HepG2 (cell line): ENCODE measurements around the gene INKA2. TPM values are rescaled to one million over a fixed set of nuclear protein-coding genes. Genes with fewer than 3 reads are reported as not detected.

Experiments used
- CEBPB ChIP-seq: IDR thresholded peaks from 2 replicates; pipeline ENCODE4 v1.6.1; 2011; ENCODE audit warnings: low read depth, low read length, improper control_type of control experiment, borderline replicate concordance
- FLYWCH1 ChIP-seq: sonication (generic); formaldehyde crosslinking; IDR thresholded peaks from 2 replicates; pipeline ENCODE4 v1.8.1; 2023; ENCODE audit warnings: mild to moderate bottlenecking, missing genetic modification reagents
- GLMP ChIP-seq: sonication (generic); formaldehyde crosslinking; IDR thresholded peaks from 2 replicates; pipeline ENCODE4 v1.9.0; 2021; ENCODE audit warnings: missing genetic modification reagents, mild to moderate bottlenecking, borderline replicate concordance
- HOXA3 ChIP-seq: sonication (generic); formaldehyde crosslinking; IDR thresholded peaks from 2 replicates; pipeline ENCODE4 v1.5.0; 2020; ENCODE audit warnings: missing genetic modification reagents
- MBD4 ChIP-seq: IDR thresholded peaks from 2 replicates; pipeline ENCODE4 v1.6.1; 2012; ENCODE audit warnings: low read length, inconsistent platforms, borderline replicate concordance
- NR2F2 ChIP-seq: IDR thresholded peaks from 2 replicates; pipeline ENCODE4 v1.6.1; 2012; ENCODE audit warnings: low read depth, inconsistent platforms, borderline replicate concordance
- NRL ChIP-seq: sonication (generic); formaldehyde crosslinking; IDR thresholded peaks from 2 replicates; pipeline ENCODE4 v1.5.0; 2020; ENCODE audit warnings: missing genetic modification reagents, mild to moderate bottlenecking, moderate library complexity, borderline replicate concordance
- PAXIP1 ChIP-seq: sonication (generic); formaldehyde crosslinking; conservative IDR thresholded peaks from 2 replicates; pipeline ENCODE4 v1.4.0; 2020; ENCODE audit warnings: mild to moderate bottlenecking, missing genetic modification reagents, moderate library complexity
- SMAD3 ChIP-seq: sonication (generic); formaldehyde crosslinking; IDR thresholded peaks from 2 replicates; pipeline ENCODE4 v1.4.0; 2020; ENCODE audit warnings: missing genetic modification reagents
- THAP11 ChIP-seq: IDR thresholded peaks from 2 replicates; pipeline ENCODE4 v1.6.1; 2016; ENCODE audit warnings: missing biosample characterization, missing genetic modification reagents
- ZNF12 ChIP-seq: sonication (generic); formaldehyde crosslinking; IDR thresholded peaks from 2 replicates; pipeline ENCODE4 v1.5.0; 2020; ENCODE audit warnings: missing genetic modification reagents
- ZNF546 ChIP-seq: sonication (generic); formaldehyde crosslinking; conservative IDR thresholded peaks from 2 replicates; pipeline ENCODE4 v1.8.1; 2023; ENCODE audit warnings: mild to moderate bottlenecking, missing genetic modification reagents
- ZNF780A ChIP-seq: sonication (generic); formaldehyde crosslinking; IDR thresholded peaks from 2 replicates; pipeline ENCODE4 v1.8.0; 2022; ENCODE audit warnings: mild to moderate bottlenecking, missing genetic modification reagents, moderate library complexity
- ZNF788 ChIP-seq: sonication (generic); formaldehyde crosslinking; IDR thresholded peaks from 2 replicates; pipeline ENCODE4 v1.5.0; 2020; ENCODE audit warnings: mild to moderate bottlenecking, missing genetic modification reagents, borderline replicate concordance
- polyA plus RNA-seq, 8 experiments: library from polyadenylated mRNA; depleted of rRNA in 3 of 8; stranded (reverse) in 7 of 8; unstranded in 1 of 8; fragments of >200 nt; fragmentation: Illumina TruSeq in 4 of 8; extraction: Trizol in 4 of 8; gene quantifications; 2 replicates each; pipeline versions ENCODE4 v1.2.1 to v1.2.3, GENCODE V29; 2011 to 2016; ENCODE audit warnings: low read depth in 4 of 8, missing spikeins in 1 of 8, mixed read lengths in 1 of 8; ENCODE audit not compliant: insufficient read depth in 1 of 8
- total RNA-seq, 5 experiments: library from RNA; depleted of rRNA; stranded (reverse); fragments of >200 nt; fragmentation: Illumina TruSeq; extraction: Trizol; gene quantifications; 2 replicates each; pipeline ENCODE4 v1.2.3, GENCODE V29; 2016; ENCODE audit warnings: low read depth in 1 of 5
- TF ChIP-seq, protein P1 (sequence below): IDR thresholded peaks from 2 replicates; pipeline ENCODE4 v1.6.1; 2016; ENCODE audit warnings: low read depth
- TF ChIP-seq, protein P2 (sequence below): sonication (generic); formaldehyde crosslinking; IDR thresholded peaks from 2 replicates; pipeline ENCODE4 v1.4.0; 2020; ENCODE audit warnings: missing genetic modification reagents
- TF ChIP-seq, protein P3 (sequence below): sonication (generic); formaldehyde crosslinking; IDR thresholded peaks from 2 replicates; pipeline ENCODE4; 2020; ENCODE audit warnings: missing genetic modification reagents, mild to moderate bottlenecking, borderline replicate concordance

Gene INKA2
- total and polyA plus RNA-seq, 2 of the 13 experiments (the other 11 are each of a cell fraction or from before 2014, with no cell fraction given): 2.6 to 4.6 TPM

DNA sequence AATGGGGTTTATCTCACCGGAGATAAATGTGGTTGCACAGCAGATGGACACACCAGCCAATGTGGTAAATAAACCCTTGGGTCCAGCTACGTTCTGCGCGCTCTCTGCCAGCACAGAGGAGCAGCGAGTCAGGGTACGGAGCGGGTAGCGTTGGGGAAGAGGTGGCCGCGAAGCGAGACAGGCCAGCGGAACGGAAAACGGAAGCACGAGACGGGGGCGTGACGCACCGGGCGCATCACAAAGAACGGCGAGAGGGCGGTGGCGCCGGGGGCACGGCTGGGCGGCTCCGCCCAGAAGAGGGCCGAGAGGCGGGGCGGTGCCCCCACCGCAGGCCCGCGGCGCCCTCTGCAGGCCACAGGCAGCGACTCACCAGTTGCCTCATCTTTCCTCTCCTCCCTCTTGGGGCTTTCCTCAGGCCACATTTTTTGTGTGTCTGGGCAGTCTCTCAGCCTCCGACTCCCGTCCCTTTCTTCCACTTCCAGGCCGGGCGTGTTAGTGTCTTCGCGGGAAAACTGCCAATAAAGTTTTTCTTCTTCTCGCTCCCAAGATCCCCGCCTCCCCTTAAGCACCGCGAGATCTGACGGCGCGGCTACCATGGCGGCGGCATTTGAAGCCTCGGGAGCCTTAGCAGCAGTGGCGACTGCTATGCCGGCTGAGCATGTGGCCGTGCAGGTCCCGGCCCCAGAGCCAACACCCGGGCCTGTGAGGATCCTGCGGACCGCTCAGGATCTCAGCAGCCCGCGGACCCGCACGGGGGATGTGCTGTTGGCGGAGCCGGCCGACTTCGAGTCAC, 16.3 kb upstream of the INKA2 start, which contains the start of gene DDX20 (continued):
- TF ChIP-seq, protein P1, sequence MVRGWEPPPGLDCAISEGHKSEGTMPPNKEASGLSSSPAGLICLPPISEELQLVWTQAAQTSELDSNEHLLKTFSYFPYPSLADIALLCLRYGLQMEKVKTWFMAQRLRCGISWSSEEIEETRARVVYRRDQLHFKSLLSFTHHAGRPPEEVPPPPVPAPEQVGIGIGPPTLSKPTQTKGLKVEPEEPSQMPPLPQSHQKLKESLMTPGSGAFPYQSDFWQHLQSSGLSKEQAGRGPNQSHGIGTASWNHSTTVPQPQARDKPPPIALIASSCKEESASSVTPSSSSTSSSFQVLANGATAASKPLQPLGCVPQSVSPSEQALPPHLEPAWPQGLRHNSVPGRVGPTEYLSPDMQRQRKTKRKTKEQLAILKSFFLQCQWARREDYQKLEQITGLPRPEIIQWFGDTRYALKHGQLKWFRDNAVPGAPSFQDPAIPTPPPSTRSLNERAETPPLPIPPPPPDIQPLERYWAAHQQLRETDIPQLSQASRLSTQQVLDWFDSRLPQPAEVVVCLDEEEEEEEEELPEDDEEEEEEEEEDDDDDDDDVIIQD (CRISPR knock-in tag): peak; percentile 22; the same call in 1 of the 2 replicates
- TF ChIP-seq, protein P2, sequence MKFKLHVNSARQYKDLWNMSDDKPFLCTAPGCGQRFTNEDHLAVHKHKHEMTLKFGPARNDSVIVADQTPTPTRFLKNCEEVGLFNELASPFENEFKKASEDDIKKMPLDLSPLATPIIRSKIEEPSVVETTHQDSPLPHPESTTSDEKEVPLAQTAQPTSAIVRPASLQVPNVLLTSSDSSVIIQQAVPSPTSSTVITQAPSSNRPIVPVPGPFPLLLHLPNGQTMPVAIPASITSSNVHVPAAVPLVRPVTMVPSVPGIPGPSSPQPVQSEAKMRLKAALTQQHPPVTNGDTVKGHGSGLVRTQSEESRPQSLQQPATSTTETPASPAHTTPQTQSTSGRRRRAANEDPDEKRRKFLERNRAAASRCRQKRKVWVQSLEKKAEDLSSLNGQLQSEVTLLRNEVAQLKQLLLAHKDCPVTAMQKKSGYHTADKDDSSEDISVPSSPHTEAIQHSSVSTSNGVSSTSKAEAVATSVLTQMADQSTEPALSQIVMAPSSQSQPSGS (CRISPR knock-in tag): peak; percentile 61; the same call in 1 of the 2 replicates
- TF ChIP-seq, protein P3, sequence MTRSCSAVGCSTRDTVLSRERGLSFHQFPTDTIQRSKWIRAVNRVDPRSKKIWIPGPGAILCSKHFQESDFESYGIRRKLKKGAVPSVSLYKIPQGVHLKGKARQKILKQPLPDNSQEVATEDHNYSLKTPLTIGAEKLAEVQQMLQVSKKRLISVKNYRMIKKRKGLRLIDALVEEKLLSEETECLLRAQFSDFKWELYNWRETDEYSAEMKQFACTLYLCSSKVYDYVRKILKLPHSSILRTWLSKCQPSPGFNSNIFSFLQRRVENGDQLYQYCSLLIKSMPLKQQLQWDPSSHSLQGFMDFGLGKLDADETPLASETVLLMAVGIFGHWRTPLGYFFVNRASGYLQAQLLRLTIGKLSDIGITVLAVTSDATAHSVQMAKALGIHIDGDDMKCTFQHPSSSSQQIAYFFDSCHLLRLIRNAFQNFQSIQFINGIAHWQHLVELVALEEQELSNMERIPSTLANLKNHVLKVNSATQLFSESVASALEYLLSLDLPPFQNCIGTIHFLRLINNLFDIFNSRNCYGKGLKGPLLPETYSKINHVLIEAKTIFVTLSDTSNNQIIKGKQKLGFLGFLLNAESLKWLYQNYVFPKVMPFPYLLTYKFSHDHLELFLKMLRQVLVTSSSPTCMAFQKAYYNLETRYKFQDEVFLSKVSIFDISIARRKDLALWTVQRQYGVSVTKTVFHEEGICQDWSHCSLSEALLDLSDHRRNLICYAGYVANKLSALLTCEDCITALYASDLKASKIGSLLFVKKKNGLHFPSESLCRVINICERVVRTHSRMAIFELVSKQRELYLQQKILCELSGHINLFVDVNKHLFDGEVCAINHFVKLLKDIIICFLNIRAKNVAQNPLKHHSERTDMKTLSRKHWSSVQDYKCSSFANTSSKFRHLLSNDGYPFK: peak; percentile 65
- TF ChIP-seq ZNF12 (CRISPR knock-in tag) (peak; percentile 39; the same call in 1 of the 2 replicates), ZNF788 (peak; percentile 79; the same call in 1 of the 2 replicates), GLMP (no peak), SMAD3 (no peak), ZNF780A (CRISPR knock-in tag) (no peak), NRL (CRISPR knock-in tag) (peak; percentile 62; the same call in 1 of the 2 replicates), FLYWCH1 (CRISPR knock-in tag) (0 out of 2 replicates have a peak, but pooled peaks have one; percentile 49), ZNF546 (peak; percentile 63; the same call in 1 of the 2 replicates), PAXIP1 (peak; percentile 58), CEBPB (peak; percentile 16; the same call in 1 of the 2 replicates), THAP11 (CRISPR knock-in tag) (peak; percentile 90), NR2F2 (no peak), HOXA3 (CRISPR knock-in tag) (peak; percentile 91; the same call in 1 of the 2 replicates), MBD4 (no peak)
